GM12892 (cell line): ENCODE data around the gene NFIB.

Source experiments
- POLR2A ChIP-seq: IDR thresholded peaks from 2 replicates; pipeline ENCODE4 v1.6.1; 2011; ENCODE audit warnings: low read depth, low read length, control low read depth
- POLR2AphosphoS5 ChIP-seq: IDR thresholded peaks from 2 replicates; pipeline ENCODE4 v1.6.1; 2011; ENCODE audit warnings: low read depth, low read length, control low read depth
- TAF1 ChIP-seq: IDR thresholded peaks from 2 replicates; pipeline ENCODE4 v1.6.1; 2011; ENCODE audit warnings: low read depth, mild to moderate bottlenecking, control low read depth, low read length, borderline replicate concordance

GRCh38 chr9:14089051-14089803 is 224.7 kb downstream of the NFIB start:
- TF ChIP-seq POLR2A (no peak), POLR2AphosphoS5 (no peak), TAF1 (no peak)
